ENCODE results near the gene DHRS7B. TPM values are rescaled to one million over a fixed set of nuclear protein-coding genes. Genes with fewer than 3 reads are reported as not detected.
"Not testable (repeated sequence)": the region's sequence is repeated elsewhere in the genome, so short reads cannot be mapped to it uniquely, and the experiment has no call there.

The DHRS7B gene
- polyA plus RNA-seq, 1 donor = 27.2 TPM

- no peak for DNase-seq (ENCODE audit: low read depth)
Observed at GRCh38 chr17:21209511-21210175, 82.9 kb downstream of the DHRS7B start.

GRCh38 chr17:21210411-21211076 is 83.8 kb downstream of the DHRS7B start:
- DNase-seq (ENCODE audit: low read depth) = no peak

DNA sequence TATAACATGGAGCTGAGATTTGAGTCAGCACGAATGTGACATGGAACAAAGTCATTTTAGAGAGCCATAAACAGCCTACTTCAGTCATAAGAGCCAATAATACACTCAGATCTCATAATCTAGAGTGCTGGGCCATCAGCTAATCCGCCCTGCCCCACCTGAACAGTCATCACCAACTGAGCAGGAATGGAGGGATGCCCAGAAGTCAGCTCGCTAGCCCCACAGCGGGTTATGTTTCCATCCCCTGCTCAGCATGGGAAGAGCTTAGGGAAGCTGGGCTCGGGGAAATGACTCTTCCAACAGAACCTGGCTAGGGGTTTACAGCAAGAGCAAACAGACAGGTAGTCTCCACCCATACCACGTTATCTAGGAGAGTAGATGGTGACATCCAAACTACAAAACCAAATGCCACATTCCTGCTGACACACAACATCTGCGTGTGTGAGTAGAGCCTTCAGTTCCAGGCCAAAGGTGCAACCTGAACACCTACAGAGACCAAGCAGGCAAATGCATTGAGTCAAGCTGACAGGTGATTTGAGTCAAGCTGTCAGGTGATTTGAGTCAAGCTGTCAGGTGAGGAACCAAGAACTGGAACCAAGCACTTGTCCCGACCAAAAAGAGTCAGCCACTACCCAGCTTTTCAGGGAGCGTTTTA is 85.2 kb downstream of the DHRS7B start:
- DNase-seq (ENCODE audit: low read depth) = no peak

DNA sequence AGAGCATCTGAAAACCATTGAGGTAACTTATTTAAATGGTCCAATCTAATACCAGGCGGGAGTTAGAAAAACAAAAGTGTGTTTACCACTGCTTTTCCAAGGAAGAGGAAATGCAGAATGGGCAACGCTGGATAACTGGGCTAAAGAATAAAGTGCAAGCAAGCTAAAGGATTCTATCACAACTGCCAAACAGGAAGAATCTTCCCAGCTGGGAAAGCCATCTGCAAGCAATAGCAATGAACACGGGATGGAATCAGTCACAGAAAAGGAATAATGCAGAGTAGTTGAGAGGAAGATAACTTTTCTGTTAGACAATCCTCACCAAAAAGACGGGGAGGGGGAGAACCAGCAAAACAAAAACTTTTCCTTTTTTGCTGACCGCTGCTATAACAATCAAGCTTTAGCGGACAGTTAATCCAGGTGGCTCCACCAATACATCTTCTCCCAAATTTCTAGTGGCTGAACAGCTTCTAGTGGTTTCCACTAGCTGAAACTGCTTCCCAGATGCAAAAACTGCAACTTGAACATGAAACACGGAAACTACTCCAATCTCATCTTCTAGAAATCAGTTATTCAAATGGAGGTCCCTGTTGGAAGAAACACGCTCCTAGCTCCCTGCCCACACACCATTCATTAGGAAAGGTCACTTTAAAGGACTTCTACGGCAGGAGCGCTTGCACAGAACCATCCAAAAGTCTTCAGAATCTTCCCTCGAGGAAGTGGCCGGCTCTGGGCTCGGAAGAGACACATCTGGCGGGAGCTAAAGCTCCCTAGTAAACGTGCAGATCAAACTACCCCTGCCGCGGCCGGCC is 86.3 kb downstream of the DHRS7B start:
- DNase-seq (ENCODE audit: low read depth) = no peak

DNA sequence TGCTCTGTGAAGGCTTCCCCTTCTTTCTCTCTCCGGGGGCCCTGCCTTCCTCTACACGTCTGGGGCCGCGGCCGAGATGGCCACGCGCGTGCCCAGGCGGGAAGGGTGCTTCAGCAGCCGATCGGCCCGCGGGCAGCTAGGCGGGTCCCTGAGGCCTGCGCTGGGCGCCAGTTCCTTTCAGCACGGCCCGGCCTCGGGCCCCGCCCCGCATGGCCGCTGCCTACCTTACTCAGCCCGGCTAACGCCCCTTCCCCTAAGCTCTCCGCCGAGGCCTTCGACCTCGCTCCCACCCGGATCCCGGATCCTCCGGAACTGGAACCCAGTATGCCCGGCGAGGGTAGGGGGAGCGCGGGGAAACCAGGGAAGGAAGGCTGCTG is 86.9 kb downstream of the DHRS7B start:
- DNase-seq (ENCODE audit: low read depth) = no peak

DNA sequence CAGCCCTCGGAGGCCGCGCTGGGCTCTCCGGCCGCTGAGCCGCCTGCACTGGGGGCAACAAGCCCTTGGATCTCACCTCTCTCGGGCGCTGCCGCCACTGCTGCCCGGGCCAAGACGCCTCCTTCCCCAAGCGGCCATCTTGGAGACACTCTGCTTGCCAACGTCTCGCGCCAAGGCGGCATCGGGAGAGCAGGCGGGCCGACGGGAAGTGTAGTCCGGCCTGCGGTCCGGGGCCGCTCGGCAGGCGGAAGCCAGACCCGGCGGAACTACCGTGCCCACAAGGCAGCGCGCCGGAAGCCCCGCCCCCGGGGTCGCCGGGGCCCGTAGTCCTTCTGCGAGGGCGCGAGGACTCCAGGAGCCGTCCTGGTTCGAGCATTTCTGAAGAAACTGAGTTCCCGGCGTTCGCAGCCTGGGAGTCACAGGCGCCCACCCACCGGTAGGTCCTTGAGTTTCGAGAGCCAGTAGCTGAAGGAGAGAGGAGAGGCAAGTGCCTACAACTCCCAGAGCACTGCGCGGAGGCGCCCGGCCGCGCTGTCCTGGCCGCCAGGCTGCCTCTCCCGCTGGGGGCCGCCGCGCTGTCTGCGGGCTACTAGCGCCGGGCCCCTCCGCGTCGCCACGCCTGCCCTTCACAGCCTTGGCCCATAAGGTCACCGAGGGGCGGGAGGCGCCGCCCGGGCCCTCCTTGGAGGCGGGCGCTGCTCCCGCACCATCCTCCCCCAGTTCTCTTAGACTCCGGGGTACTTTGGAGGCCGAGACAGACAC is 87.4 kb downstream of the DHRS7B start, which contains the start of gene TMEM11:
Gene TMEM11 (minus strand): TSS at position 147 of the 762 bp plus-strand sequence. CDS start 9 bp downstream, at position 138.
- DNase-seq (ENCODE audit: low read depth) = peak; percentile 86

DNA sequence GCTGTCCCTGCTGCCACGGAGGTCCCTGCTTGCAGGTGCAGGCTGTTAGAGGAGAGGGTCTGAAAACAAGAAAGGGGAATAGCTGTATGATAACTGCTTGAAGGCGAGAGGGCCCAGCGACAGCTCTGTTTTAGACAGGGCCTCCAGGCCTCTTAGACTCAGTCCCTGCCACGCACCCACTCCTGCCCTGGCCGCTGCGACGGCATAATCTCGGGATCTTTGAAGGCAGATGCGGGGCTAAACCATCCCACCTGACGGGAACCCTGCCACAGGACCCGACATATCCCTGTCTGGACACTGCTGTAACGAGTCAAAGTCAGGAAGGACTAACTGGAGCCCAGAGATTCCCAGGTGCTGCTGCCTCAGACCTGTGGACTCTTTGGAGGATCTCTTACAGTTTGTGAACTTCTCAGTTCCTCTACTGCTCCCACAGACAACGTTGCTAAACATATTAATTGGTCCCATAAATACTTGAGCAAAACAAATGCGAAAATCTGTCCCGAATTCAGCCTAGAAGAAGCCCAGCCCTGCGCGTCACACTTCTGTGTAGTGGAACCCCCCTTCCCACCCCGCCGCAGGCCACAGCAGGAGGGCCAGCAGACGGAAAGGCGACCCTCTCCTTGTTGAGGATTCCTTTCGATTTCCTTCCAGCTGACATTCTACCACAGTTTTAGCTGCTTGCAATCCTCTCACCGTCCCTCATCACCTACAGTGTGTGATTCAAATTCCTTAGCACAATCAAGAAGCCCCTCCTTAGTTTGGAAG is 88.2 kb downstream of the DHRS7B start:
- no peak for DNase-seq (ENCODE audit: low read depth)

- DNase-seq (ENCODE audit: low read depth) = no peak
Observed at GRCh38 chr17:21215935-21216334, 89.2 kb downstream of the DHRS7B start.

GRCh38 chr17:21217346-21217745 is 90.6 kb downstream of the DHRS7B start:
- no peak for DNase-seq (ENCODE audit: low read depth)

DNA sequence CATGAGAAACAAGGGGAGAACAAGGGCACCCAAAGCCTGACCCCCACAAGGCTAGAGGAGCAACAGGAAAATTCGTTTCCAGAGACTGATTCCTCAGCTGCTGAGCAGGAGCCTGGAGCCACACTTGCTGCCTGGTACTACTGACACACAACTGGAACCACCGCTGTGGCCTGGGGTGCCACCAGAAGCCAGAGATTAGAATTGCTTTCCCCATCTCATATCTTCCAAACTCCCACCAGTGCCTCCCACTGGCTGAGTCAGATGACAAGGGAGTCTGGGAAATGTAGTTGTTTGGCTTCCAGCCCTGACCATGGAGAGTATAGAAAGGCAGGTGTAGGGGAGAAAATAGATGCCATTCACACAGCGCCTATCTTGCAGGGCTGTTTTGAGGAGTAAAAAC is 91.3 kb downstream of the DHRS7B start:
- no peak for DNase-seq (ENCODE audit: low read depth)

DNA sequence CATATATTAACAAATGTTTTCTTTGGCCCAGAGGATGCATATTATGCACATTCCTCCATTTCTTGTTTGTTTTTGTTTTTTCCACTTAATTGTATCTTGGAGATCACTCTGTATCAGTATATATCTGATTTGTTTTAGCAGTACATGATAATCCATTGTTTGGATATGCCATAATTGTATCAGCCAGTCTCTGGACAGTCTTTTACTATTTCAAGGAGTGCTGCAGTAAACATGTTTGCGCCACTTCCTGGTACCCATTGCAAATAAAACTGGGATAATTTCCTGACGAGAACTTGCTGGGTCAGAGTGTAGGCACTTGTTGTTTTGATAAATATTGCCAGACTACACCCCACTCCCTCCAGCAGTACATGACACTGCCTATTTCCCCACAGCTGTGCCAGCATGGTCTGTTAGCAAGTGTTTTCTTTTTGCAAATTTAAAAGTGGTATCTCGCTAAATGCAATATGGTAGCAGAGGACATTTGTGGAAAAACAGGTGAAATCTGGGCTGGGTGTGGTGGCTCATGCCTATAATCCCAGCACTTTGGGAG is 92.1 kb downstream of the DHRS7B start:
- DNase-seq (ENCODE audit: low read depth) = no peak

- no peak for DNase-seq (ENCODE audit: low read depth)
Observed at GRCh38 chr17:21223086-21223485, 96.3 kb downstream of the DHRS7B start.

DNA sequence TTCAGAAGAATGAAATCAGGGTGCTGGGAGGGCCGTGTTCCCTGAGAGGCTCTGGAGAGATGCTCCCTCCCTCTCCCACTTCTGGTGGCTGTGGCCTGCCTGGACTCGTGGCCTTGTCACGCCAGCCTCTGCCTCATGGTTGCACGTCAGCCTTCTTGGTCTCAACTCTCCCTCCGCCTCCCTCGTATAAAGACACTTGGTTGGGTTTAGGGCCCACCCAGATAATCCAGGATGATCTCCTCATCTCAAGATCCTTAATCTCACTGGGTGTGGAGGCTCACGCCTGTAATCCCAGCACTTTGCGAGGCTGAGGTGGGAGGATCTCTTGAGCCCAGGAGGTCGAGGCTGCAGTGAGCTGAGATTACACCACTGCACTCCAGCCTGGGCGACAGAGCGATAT is 100.5 kb downstream of the DHRS7B start:
- not testable (repeated sequence) for DNase-seq (ENCODE audit: low read depth)

DNA sequence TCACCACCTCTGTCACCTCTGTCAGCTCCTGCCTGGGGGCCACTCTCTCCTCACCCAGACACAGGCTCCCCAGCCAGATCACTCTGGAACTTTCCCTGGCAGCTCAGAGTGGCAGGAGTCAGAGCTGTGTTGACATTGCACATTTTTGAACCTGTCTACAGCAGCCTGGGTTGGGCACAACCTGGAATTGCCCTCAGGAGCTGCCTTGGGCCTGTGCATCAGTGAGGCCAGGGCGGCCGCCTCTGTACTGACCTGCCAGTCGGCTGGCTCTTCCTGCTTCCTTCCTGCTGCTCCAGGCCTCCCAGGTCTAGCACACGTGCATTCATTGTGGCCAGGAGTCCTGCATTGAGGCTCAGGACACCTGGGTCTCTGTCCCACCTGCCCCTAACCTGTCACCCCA is 101.3 kb downstream of the DHRS7B start:
- no peak for DNase-seq (ENCODE audit: low read depth)

DNA sequence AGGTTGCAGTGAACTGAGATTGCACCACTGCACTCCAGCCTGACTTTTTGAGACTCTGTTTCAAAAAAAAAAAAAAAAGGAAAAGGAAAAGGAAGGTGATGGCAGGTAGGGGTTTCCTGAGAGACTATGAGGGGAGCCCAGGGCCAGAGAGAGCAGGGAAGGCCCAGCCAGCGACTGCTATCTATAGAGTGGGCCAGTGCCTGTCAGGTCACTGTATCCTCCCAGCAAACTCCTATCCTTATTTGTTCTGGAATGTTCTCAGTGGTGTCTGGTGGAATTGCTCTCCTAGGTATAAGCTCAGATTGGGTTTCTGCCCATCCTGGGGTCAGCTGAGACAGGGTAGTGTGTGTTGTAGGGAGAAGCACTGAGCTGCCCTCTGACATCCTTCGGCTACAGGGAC is 102.1 kb downstream of the DHRS7B start:
- DNase-seq (ENCODE audit: low read depth) = no peak

GRCh38 chr17:21231533-21231932 is 104.8 kb downstream of the DHRS7B start:
- no peak for DNase-seq (ENCODE audit: low read depth)

- no peak for DNase-seq (ENCODE audit: low read depth)
Observed at GRCh38 chr17:21232033-21232749, 105.4 kb downstream of the DHRS7B start.

DNA sequence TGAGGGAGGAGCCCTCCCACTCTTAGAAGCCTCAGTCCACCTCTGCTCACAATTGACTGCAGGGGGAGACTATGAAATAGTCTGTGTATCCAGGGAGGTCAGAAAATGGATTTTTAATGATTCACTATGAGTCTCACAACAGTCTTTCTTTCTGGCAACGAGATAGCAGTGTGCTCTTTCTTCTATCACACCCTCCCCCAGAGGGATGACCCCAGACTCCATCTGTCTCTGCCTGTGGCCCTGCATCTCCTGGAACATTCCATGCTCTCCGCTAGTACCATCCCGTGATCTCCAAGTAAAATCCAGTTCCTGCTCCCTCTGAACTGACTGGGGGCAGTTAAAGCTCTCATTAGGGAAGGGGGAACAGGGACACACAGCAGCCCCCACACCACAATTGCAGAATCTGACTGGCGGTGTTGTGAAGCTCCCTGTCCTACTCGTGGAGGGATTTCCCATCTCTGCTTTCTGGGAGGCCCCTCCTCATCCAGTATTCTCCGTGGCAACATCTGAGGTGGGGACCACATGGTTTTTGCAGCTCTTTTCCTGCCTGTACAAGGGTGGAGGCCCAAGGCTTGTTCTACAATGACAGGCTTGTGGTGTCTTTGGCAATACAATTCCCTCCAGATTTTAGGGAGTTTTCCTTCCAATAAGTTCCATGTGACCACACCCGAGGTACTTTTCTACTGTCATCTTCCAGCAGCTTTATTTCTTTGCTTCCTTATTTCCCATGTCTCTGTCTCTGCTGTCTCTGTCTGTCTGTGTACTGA is 107.0 kb downstream of the DHRS7B start:
- no peak for DNase-seq (ENCODE audit: low read depth)

GRCh38 chr17:21235921-21236320 is 109.2 kb downstream of the DHRS7B start:
- no peak for DNase-seq (ENCODE audit: low read depth)
